DND-41 (cell line): ENCODE data around the gene SLC35F2.

Experiments
- ATAC-seq: fragments of 200-7000 bp; cut with Tn5 transposase; 3 replicates; pipeline ENCODE4 v1.9.1; 2021; ENCODE audit warnings: low read depth; ENCODE audit not compliant: insufficient read depth
- DNase-seq: peaks from one replicate; pipeline ENCODE4 v3.0.0-alpha.2; 2020
- H2AFZ ChIP-seq: 2 replicates; pipeline ENCODE4 v1.6.0; 2012; ENCODE audit warnings: low read depth, low read length
- H3K27ac ChIP-seq: 2 replicates; pipeline ENCODE4 v1.5.1; 2012; ENCODE audit warnings: low read length, inconsistent platforms
- H3K27me3 ChIP-seq: fragments of 200-600 bp; sonication (generic); 2 replicates; pipeline ENCODE4 v1.6.0; 2012; ENCODE audit warnings: low read length, mild to moderate bottlenecking, inconsistent platforms; ENCODE audit not compliant: insufficient read depth, poor library complexity
- H3K36me3 ChIP-seq: 2 replicates; pipeline ENCODE4 v1.5.1; 2012; ENCODE audit warnings: low read length, inconsistent platforms; ENCODE audit not compliant: insufficient read depth
- H3K4me1 ChIP-seq: 2 replicates; pipeline ENCODE4 v1.5.1; 2012; ENCODE audit warnings: mild to moderate bottlenecking, low read length; ENCODE audit not compliant: insufficient read depth
- H3K4me2 ChIP-seq: 2 replicates; pipeline ENCODE4 v1.6.0; 2012; ENCODE audit warnings: mild to moderate bottlenecking, moderate library complexity, low read length, inconsistent platforms; ENCODE audit not compliant: insufficient read depth
- H3K4me3 ChIP-seq, 2 experiments: fragments of 200-600 bp in 1 of 2; shearing (Covaris generic) in 1 of 2; 2 replicates each; pipeline ENCODE4 v1.5.1; 2012 to 2016; ENCODE audit warnings: inconsistent platforms in 2 of 2, low read length in 2 of 2, mild to moderate bottlenecking in 2 of 2, low read depth in 1 of 2, moderate library complexity in 1 of 2
- H3K79me2 ChIP-seq: 2 replicates; pipeline ENCODE4 v1.6.0; 2012; ENCODE audit warnings: low read length, inconsistent platforms; ENCODE audit not compliant: insufficient read depth
- H3K9ac ChIP-seq: 2 replicates; pipeline ENCODE4 v1.6.0; 2012; ENCODE audit warnings: low read depth, mild to moderate bottlenecking, inconsistent platforms, low read length, moderate library complexity
- H3K9me3 ChIP-seq: 2 replicates; pipeline ENCODE4 v1.5.1; 2012; ENCODE audit warnings: low read length, moderate library complexity, mild to moderate bottlenecking, inconsistent platforms; ENCODE audit not compliant: insufficient read depth, severe bottlenecking
- H4K20me1 ChIP-seq: 2 replicates; pipeline ENCODE4 v1.6.0; 2012; ENCODE audit warnings: low read length; ENCODE audit not compliant: insufficient read depth
- CTCF ChIP-seq: IDR thresholded peaks from 2 replicates; pipeline ENCODE4 v1.5.1; 2012; ENCODE audit warnings: borderline replicate concordance, low read length, moderate library complexity, mild to moderate bottlenecking; ENCODE audit not compliant: poor library complexity, severe bottlenecking; ENCODE audit errors: extremely low read depth
- EZH2 ChIP-seq: IDR thresholded peaks from 3 replicates; pipeline ENCODE4 v1.6.1; 2012; ENCODE audit warnings: borderline replicate concordance, low read depth, mild to moderate bottlenecking, moderate library complexity, low read length, inconsistent platforms; ENCODE audit not compliant: severe bottlenecking

SLC35F2 gene

GRCh38 chr11:107757661-107758060 lies 100.9 kb downstream of the SLC35F2 start:
- H2AFZ ChIP-seq: no peak overlapping the region
- no peak overlapping the region for H3K4me2 ChIP-seq
- no peaks in the 10 kb centered on the region for H3K36me3 ChIP-seq
- H4K20me1 ChIP-seq: no peaks in the 10 kb centered on the region
- H3K27ac ChIP-seq: no peak overlapping the region
- peak; percentile 33 for TF ChIP-seq CTCF
- no peak for TF ChIP-seq EZH2
- no peak overlapping the region for H3K4me3 ChIP-seq
- no peaks in the 10 kb centered on the region for H3K9me3 ChIP-seq
- H3K4me1 ChIP-seq: no peaks in the 10 kb centered on the region
- no peaks in the 10 kb centered on the region for H3K27me3 ChIP-seq
- no peak overlapping the region for H3K9ac ChIP-seq
- H3K79me2 ChIP-seq: no peaks in the 10 kb centered on the region
- ATAC-seq: no peak
- no peak for DNase-seq

- DNase-seq: no peak
- H3K4me3 ChIP-seq: no peak overlapping the region
- ATAC-seq: no peak
- TF ChIP-seq CTCF (no peak), EZH2 (no peak)
- no peaks in the 10 kb centered on the region for H4K20me1 ChIP-seq
- no peak overlapping the region for H2AFZ ChIP-seq
- no peaks in the 10 kb centered on the region for H3K9me3 ChIP-seq
- no peaks in the 10 kb centered on the region for H3K36me3 ChIP-seq
- no peak overlapping the region for H3K9ac ChIP-seq
- no peaks in the 10 kb centered on the region for H3K79me2 ChIP-seq
- H3K27ac ChIP-seq: no peak overlapping the region
- H3K27me3 ChIP-seq: no peaks in the 10 kb centered on the region
- no peaks in the 10 kb centered on the region for H3K4me1 ChIP-seq
- no peak overlapping the region for H3K4me2 ChIP-seq
These were observed 102.0 kb downstream of the SLC35F2 start for GRCh38 chr11:107756553-107756952.

- DNase-seq (no peak), ATAC-seq (no peak)
- no peaks in the 10 kb centered on the region for H3K4me1 ChIP-seq
- H3K36me3 ChIP-seq: no peaks in the 10 kb centered on the region
- no peak overlapping the region for H3K9ac ChIP-seq
- no peak overlapping the region for H3K27ac ChIP-seq
- H3K4me3 ChIP-seq: no peak overlapping the region
- H4K20me1 ChIP-seq: no peaks in the 10 kb centered on the region
- H3K27me3 ChIP-seq: no peaks in the 10 kb centered on the region
- H3K9me3 ChIP-seq: no peaks in the 10 kb centered on the region
- H3K79me2 ChIP-seq: no peaks in the 10 kb centered on the region
- no peak overlapping the region for H2AFZ ChIP-seq
- TF ChIP-seq EZH2 (no peak), CTCF (no peak)
- no peak overlapping the region for H3K4me2 ChIP-seq
These were observed 105.4 kb downstream of the SLC35F2 start for GRCh38 chr11:107752949-107753822.
